Testis (tissue), 3 donors: ENCODE data around the gene SMAD3. TPM values are rescaled to one million over a fixed set of nuclear protein-coding genes. Genes with fewer than 3 reads are reported as not detected.
A peak's percentile ranks its signal among the peaks of the same experiment; 100 is the strongest.

ENCODE experiments used
- DNase-seq: peaks from one replicate; pipeline ENCODE4 v3.0.0-alpha.2; 2019
- H3K27ac ChIP-seq, 2 donors: fragments of 200-600 bp; sonication (generic); one replicate each; pipeline ENCODE4 v1.5.1; 2019
- H3K27me3 ChIP-seq: fragments of 200-600 bp; sonication (generic); one replicate; pipeline ENCODE4 v1.5.1; 2019
- H3K36me3 ChIP-seq: fragments of 200-600 bp; sonication (generic); one replicate; pipeline ENCODE4 v1.5.1; 2017; ENCODE audit warnings: low read depth; ENCODE audit errors: missing control alignments
- H3K4me1 ChIP-seq: fragments of 200-600 bp; sonication (generic); one replicate; pipeline ENCODE4 v1.5.1; 2019
- H3K4me3 ChIP-seq, 2 donors: fragments of 200-600 bp; sonication (generic); one replicate each; pipeline ENCODE4 v1.5.1; 2017 to 2019
- H3K9me3 ChIP-seq: fragments of 200-600 bp; sonication (generic); one replicate; pipeline ENCODE4 v1.5.1; 2017
- CTCF ChIP-seq, 3 experiments: fragments of 450-650 bp in 2 of 3; fragments of 200-600 bp in 1 of 3; sonication (generic) in 1 of 3; IDR thresholded peaks; one replicate each; pipeline ENCODE4 v1.5.1; 2016 to 2019; ENCODE audit warnings: antibody characterized with exemption in 3 of 3, mild to moderate bottlenecking in 2 of 3, moderate library complexity in 1 of 3
- POLR2A ChIP-seq: fragments of 450-650 bp; IDR thresholded peaks from one replicate; pipeline ENCODE4 v1.6.1; 2017; ENCODE audit warnings: antibody characterized with exemption, mild to moderate bottlenecking, moderate library complexity
- WGBS, 2 donors: methylation state at CpG; one replicate each; pipeline ENCODE4 v1.1.5; 2018; 5-methylcytosine and 5-hydroxymethylcytosine counted together
- intact Hi-C: fragments of 100-400 bp; cut with DNase I; formaldehyde crosslinking; loops from one replicate; pipeline ENCODE4 v1.15.1; 2023; ENCODE audit warnings: low total_unique reads
- polyA plus RNA-seq: library from polyadenylated mRNA; stranded (reverse); fragments of 350-450 nt; fragmentation: Illumina TruSeq; extraction: RNeasy Lipid Tissue Mini Kit (QIAGEN cat#74804); gene quantifications from one replicate; pipeline ENCODE4 v1.2.3, GENCODE V29; 2014; ENCODE audit warnings: low read depth, low replicate concordance; ENCODE audit not compliant: insufficient read depth
- total RNA-seq, 2 donors: library from RNA; depleted of rRNA; stranded (reverse); fragments of >200 nt; gene quantifications; one replicate each; pipeline ENCODE4 v1.2.3, GENCODE V29; 2016

The SMAD3 gene
- total and polyA plus RNA-seq, 3 donors from 2014 or later = 11.4 to 31.6 (median 18.7) TPM

- no peak for DNase-seq
- peak overlapping the region; percentile 29 to 84 for H3K27ac ChIP-seq
- 54 to 67% methylated on average over 12 of the region's 12 CpGs for WGBS, 2 donors
- no peaks in the 10 kb centered on the region for H3K36me3 ChIP-seq
- intact Hi-C loops = no loop called here
- H3K4me1 ChIP-seq = peaks cover 33% of the 10 kb centered on the region
- no peak overlapping the region for H3K4me3 ChIP-seq
- H3K27me3 ChIP-seq = no peaks in the 10 kb centered on the region
- TF ChIP-seq CTCF (IDR thresholded peaks at IDR 0.05) (no peak), POLR2A (no peak)
- H3K9me3 ChIP-seq = no peaks in the 10 kb centered on the region
These were observed 128.0 kb downstream of the SMAD3 start for GRCh38 chr15:67193223-67193990.

GRCh38 chr15:67194171-67195114 lies 129.0 kb downstream of the SMAD3 start:
- 46 to 59% methylated on average over 9 of the region's 9 CpGs for WGBS, 2 donors
- peak overlapping the region; percentile 29 to 84 for H3K27ac ChIP-seq
- no peak overlapping the region for H3K4me3 ChIP-seq
- no peaks in the 10 kb centered on the region for H3K36me3 ChIP-seq
- H3K4me1 ChIP-seq = peaks cover 30% of the 10 kb centered on the region
- no peaks in the 10 kb centered on the region for H3K9me3 ChIP-seq
- intact Hi-C loops = no loop called here
- TF ChIP-seq CTCF (IDR thresholded peaks at IDR 0.05) (no peak), POLR2A (no peak)
- H3K27me3 ChIP-seq = no peaks in the 10 kb centered on the region
- peak; percentile 67 for DNase-seq

GRCh38 chr15:67195305-67195704 lies 129.9 kb downstream of the SMAD3 start:
- no peak for TF ChIP-seq POLR2A
- no peak for TF ChIP-seq CTCF (IDR thresholded peaks at IDR 0.05)
- no peaks in the 10 kb centered on the region for H3K9me3 ChIP-seq
- peaks cover 30% of the 10 kb centered on the region for H3K4me1 ChIP-seq
- H3K27ac ChIP-seq = peak overlapping the region in 1 of 2 donors; percentile 84
- no peak for DNase-seq
- intact Hi-C loops = no loop called here
- H3K36me3 ChIP-seq = no peaks in the 10 kb centered on the region
- WGBS, 2 donors = 92 to 100% methylated on average over 3 of the region's 3 CpGs
- H3K27me3 ChIP-seq = no peaks in the 10 kb centered on the region
- H3K4me3 ChIP-seq = no peak overlapping the region

- intact Hi-C loops = no loop called here
- Histone ChIP-seq H3K36me3 (no peaks in the 10 kb centered on the region), H3K4me1 (peaks cover 32% of the 10 kb centered on the region), H3K4me3 (no peak overlapping the region), H3K27ac (peak overlapping the region in 1 of 2 donors; percentile 28), H3K9me3 (no peaks in the 10 kb centered on the region), H3K27me3 (no peaks in the 10 kb centered on the region)
- TF ChIP-seq CTCF (IDR thresholded peaks at IDR 0.05) (no peak), POLR2A (no peak)
- 81 to 88% methylated on average over 6 of the region's 6 CpGs for WGBS, 2 donors
- DNase-seq = no peak
These were observed 130.8 kb downstream of the SMAD3 start for GRCh38 chr15:67196222-67196621.
